Stimulated activated CD4-positive, alpha-beta T cell treated with anti-CD3 and anti-CD28 coated beads, Interleukin-4, amount 100 ng/mL, for 48 hours (primary cell): Measurements from ENCODE around the gene FAM149A.

Experiments used
- DNase-seq, 2 donors: peaks; one replicate each; pipeline ENCODE4 v3.0.0-alpha.2; 2020; ENCODE audit warnings: low read depth in 2 of 2

FAM149A gene

DNA sequence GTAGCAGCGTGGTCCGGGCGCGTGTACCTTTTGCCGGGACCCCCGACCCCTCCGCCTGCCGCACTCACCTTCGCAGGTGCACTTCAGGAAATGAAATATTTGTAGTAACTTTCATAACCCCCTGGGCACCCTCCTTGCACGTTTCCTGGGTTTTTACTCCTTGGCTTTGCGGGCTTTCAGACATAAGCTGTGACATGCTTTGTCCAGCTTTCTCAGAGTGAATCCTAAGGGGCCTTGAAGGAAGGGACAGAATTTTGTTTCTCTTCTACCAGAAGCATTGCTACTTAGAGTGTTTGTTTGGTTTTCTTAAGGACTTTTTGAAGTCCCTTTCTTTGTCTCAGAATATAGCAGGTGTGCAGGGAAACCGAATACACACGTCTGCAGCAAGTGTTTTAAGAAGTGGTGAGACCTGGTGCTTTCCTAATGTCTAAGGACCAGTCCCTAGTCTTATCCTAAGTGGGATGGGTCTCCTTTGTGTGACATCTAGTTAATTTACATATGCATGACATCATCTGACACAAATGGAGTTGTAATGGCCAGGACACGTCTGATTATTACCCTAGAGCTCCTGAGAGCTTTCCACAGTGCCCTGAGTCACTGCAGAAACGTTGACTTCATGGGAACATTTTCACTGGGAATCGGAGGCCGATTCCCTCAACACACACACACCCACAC lies 1.3 kb downstream of the FAM149A start:
- no peak for DNase-seq

DNA sequence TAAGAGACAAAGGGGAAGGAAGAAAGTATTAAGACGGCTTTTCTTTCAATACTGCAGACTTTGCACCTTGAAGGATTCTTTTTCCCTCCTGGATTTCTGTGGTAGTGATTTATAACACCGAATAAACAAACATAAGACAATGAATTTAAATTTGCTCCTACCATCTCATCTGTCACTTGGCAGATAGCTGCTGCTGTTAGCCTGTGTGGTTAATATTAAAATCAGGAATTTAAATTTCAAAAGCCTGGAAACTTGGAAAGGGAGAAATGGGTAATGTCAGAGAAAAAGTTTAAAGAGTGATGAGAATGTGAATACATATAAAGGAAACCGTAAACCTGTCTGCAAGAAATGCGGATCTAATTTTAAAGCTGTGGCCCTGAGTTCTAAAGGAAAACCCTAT lies 3.4 kb downstream of the FAM149A start:
- no peak for DNase-seq

- DNase-seq = no peak
These were observed 3.9 kb downstream of the FAM149A start for GRCh38 chr4:186108391-186108790.

- DNase-seq = no peak
These were observed 4.7 kb downstream of the FAM149A start for GRCh38 chr4:186109245-186109644.

GRCh38 chr4:186116697-186117096 lies 12.2 kb downstream of the FAM149A start:
- DNase-seq = no peak

GRCh38 chr4:186118582-186118981 lies 14.1 kb downstream of the FAM149A start:
- DNase-seq = no peak

DNA sequence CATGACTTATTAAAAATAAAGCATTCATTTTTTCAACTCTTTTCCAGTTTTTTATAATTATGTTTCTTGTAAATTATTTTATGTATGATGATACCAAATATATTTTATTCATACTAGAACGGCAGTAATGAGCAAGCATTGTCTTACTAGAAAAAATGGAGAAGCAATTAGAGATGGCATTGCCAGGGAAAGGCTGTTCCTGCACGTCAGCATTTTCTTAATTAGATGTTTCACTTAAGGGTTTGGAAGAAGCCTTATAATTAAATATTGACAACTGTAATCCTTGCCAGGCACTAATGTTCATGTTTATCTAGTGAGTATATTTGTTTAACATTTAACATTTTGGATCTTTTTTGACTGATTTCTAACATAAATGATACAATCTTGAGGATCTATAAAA lies 16.6 kb downstream of the FAM149A start:
- no peak for DNase-seq

- DNase-seq = no peak
These were observed 24.3 kb downstream of the FAM149A start for GRCh38 chr4:186128842-186129241.

GRCh38 chr4:186131935-186132334 lies 27.4 kb downstream of the FAM149A start:
- no peak for DNase-seq

DNA sequence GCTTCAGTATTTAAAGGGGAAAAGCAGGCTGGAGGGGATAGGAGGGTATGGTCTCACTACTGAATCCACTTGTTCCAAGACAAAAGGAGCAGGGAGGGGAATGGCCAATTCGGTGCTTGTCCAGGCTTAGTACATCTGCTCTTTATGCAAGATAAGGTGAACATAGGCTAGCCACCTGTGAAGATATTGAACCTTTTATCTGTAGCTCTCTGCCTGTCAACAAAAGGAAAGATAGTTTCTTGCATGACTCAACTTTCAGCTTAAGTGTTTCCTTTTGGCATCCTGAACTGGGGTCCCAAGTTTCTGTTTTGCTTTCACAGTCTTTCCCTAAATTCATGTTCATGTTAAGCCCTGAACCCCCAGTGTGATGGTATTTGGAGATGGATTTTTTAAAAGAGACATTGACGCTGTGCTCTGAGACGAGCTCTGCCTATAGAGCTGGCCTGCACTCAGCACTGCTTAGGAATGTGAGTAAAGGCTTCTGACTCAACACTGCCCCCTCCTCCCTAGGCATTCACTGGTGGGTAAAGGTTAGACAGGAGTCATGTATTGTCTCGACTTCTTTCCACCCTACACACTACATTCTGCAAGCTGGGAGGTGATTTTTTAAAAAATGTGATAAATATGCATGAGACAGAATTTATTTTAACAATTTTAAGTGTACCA lies 28.2 kb downstream of the FAM149A start:
- no peak for DNase-seq

- DNase-seq = no peak
These were observed 29.8 kb downstream of the FAM149A start for GRCh38 chr4:186134257-186134656.

DNA sequence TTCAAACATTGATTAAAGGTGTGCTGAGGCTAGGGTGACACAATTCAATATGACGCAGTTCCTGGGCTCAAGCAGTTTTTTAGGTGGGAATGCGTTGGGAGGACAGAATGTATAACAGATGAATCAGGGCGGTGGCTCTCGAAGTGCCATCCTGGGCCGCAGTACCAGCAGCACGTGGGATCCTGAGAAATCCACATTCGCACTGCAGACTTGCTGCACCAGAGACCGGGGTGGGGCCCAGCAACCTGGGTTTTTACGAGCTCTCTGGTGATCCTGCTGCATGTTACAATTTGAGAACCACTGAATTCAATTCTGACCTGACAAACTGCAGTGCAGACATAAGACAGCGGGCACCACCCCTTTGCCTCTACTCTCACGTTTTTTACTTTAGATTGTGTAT lies 30.4 kb downstream of the FAM149A start:
- DNase-seq = no peak

DNA sequence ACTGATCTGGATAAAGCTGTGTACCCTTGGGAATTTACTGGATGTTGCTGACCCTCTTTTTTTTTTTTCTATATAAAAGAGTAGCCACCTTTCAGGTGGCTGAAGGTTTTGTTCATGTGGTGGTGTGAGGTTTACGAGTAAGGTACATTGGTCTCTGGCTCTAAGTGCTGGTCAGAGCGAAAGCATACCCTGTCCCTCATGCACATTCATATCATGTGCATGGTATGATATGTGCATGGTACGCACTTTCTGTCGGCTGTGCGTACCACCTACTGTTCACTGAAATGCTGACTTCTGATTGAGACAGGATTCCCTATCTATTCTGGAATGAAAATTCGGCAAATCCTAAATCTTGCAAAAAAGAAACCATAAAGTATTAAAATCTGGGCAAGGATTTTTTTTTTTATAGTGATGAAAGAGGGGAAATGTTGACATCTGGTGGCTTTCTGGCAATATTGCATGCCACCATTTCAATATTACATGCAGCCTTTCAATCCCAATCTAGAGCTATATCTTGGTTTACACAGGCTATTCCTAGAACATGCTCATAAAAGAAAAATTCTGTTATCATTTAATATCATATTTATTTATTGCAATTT lies 32.8 kb downstream of the FAM149A start:
- no peak for DNase-seq

DNA sequence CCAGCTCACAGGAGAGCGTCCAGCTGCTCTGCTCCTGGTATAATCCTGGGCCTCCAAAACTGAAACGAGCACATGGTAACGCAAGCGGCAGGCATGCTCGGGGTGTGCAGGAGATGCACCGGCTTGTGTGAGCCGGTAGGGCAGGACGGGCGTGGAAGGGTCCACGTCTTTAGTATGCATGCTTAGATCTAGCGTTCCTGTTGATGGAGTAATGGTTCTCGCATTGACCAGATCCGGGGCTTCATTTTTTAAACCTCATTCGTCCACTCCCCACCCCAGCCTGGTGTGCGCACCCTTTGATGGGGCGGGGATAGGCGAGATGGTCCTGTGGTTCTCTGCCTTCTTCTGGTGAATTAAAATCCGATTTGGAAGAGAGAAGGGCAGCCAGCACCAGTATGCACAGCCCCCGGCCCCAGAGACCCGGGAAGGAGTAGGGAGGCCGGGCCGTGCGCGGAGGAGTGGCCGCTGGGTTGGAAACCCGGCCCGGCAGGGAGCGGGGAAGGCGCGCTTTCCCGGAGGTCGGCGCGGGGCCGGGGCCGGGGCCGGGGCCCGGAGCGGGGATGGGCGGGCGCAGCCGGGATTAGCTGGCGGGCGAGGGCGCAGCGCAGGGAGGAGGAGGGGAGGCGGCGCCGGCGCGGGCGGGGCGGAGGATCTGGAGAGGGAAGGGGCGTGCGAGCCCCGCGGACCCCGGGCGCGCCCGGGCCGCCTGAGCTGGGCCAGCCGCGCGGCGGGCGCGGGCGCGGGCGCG lies 39.9 kb downstream of the FAM149A start:
- DNase-seq = no peak

GRCh38 chr4:186144946-186145569 lies 40.6 kb downstream of the FAM149A start:
- DNase-seq = no peak

DNA sequence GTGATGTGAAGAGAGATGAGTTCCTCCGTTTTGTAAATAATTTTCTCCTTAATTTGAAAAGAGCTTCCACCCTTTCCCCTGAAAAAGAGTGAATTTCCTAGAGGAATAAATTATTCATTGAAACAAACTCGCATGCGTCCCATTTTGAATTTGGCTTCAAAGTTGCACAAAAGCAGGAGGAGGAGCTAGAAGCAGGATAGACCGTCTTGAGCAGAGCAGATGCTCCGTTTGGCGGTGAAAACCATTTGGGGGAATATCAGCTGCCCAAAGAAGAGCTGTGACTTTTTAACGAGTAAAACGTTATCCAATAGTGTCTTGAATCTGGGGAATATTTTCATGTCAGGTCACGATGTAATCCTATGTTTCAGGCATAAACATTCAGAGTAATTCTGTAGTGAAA lies 42.0 kb downstream of the FAM149A start:
- no peak for DNase-seq

DNA sequence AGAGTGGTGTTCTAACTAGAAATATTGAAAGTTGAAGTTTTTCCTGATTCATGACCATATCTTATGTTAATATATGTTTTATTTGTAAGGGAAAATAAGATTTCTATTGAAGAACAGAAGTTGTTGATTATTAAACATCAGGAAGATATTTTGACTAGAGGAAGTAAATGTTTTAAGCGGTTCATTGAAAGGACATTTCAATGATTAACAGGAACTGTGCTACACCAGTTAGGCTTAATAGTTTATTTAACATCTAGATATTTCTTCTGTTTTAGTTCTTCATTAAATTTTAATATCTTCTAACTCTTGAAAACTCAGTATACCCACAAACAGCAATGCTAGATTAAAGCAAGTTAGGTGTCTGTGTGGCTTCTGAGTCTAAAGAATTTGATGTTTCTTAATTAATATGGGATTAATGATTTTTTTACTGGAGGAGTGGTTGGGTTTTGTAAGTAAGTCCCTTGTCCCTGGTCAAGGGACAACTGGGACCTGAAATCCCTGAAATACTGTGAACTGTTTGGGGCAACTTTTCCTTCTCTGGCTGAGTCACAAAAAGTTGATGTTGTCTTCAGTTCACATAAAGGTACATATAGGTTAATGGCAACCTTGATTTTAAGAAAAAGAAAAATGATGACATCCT lies 44.0 kb downstream of the FAM149A start:
- DNase-seq = no peak

GRCh38 chr4:186149872-186150271 lies 45.4 kb downstream of the FAM149A start:
- DNase-seq = no peak

- no peak for DNase-seq
These were observed 46.4 kb downstream of the FAM149A start for GRCh38 chr4:186150926-186151325.

- DNase-seq = no peak
These were observed 47.0 kb downstream of the FAM149A start for GRCh38 chr4:186151499-186151898.

DNA sequence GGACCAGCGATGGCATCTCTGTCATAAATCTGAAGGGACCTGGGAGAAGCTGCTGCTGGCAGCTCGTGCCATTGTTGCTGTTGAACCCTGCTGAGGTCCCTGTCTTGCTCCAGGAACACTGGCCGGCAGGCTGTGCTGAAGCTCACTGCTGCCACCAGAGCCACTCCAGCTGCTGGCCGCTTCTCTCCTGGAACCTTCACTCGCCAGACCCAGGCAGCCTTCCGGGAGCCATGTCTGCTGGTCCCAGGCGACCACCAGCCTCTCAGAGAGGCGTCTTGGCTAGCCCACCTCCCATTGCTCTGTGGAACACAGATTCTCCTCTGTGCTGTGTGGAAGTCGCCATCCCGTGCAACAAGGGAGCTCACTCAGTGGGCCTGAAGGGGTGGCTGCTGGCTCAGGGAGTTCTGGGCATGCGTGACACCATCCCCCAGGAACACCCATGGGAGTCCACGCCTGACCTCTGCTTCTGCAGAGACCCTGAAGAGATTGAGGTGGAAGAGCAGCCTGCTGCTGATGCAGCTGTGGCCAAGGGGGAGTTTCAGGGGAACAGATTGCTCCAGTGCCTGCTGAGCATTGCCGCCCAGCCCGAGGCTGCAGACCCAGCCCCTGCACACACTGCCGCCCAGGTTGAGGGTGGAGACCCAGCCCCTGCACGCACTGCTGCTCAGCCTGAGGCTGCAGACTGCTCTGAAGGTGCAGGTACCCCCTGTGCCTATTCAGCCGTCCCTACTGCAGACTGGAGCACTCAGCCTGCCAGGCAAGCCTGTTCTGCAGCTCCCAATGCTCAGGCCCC lies 53.7 kb downstream of the FAM149A start:
- DNase-seq = no peak
